H9 (cell line): ENCODE results near the gene YAE1. TPM values are rescaled to one million over a fixed set of nuclear protein-coding genes. Genes with fewer than 3 reads are reported as not detected.

Experiments used
- DNase-seq: peaks from one replicate; pipeline ENCODE4 v3.0.0-alpha.2; 2017
- H2AFZ ChIP-seq: one replicate; pipeline ENCODE4 v1.6.1; 2013; ENCODE audit warnings: mild to moderate bottlenecking, low read length, control low read depth, moderate library complexity
- H2AK5ac ChIP-seq: 2 replicates; pipeline ENCODE4 v1.6.1; 2013; ENCODE audit warnings: low read length, control low read depth, mixed read lengths; ENCODE audit not compliant: insufficient read length
- H2BK120ac ChIP-seq: one replicate; pipeline ENCODE4 v1.6.1; 2013; ENCODE audit warnings: low read depth, mild to moderate bottlenecking, low read length, control low read depth, inconsistent platforms; ENCODE audit not compliant: poor library complexity, severe bottlenecking
- H2BK12ac ChIP-seq: 2 replicates; pipeline ENCODE4 v1.6.1; 2013; ENCODE audit warnings: low read length, control low read depth, mixed read lengths, low read depth; ENCODE audit not compliant: insufficient read length
- H2BK15ac ChIP-seq: 2 replicates; pipeline ENCODE4 v1.6.1; 2013; ENCODE audit warnings: low read depth, low read length, control low read depth
- H2BK20ac ChIP-seq: one replicate; pipeline ENCODE4 v1.6.1; 2013; ENCODE audit warnings: low read depth, mild to moderate bottlenecking, low read length, control low read depth, inconsistent platforms; ENCODE audit not compliant: poor library complexity, severe bottlenecking
- H2BK5ac ChIP-seq: 2 replicates; pipeline ENCODE4 v1.6.1; 2013; ENCODE audit warnings: low read length, control low read depth, mixed read lengths; ENCODE audit not compliant: insufficient read length
- H3K14ac ChIP-seq: 2 replicates; pipeline ENCODE4 v1.6.1; 2013; ENCODE audit warnings: low read length, control low read depth; ENCODE audit not compliant: insufficient read depth
- H3K18ac ChIP-seq: 2 replicates; pipeline ENCODE4 v1.6.1; 2013; ENCODE audit warnings: low read depth, mild to moderate bottlenecking, mixed read lengths, low read length, control low read depth; ENCODE audit not compliant: insufficient read length
- H3K23ac ChIP-seq: 2 replicates; pipeline ENCODE4 v1.6.1; 2013; ENCODE audit warnings: low read length, control low read depth, mixed read lengths, low read depth; ENCODE audit not compliant: insufficient read length
- H3K23me2 ChIP-seq: 2 replicates; pipeline ENCODE4 v1.6.1; 2013; ENCODE audit warnings: low read depth, mild to moderate bottlenecking, mixed read lengths, low read length, control low read depth; ENCODE audit not compliant: insufficient read length, poor library complexity, severe bottlenecking
- H3K27ac ChIP-seq: 2 replicates; pipeline ENCODE4 v1.5.1; 2013; ENCODE audit warnings: low read length, control low read depth, mixed read lengths, low read depth; ENCODE audit not compliant: insufficient read length
- H3K27me3 ChIP-seq: 2 replicates; pipeline ENCODE4 v1.6.1; 2013; ENCODE audit warnings: low read length, control low read depth, inconsistent platforms; ENCODE audit not compliant: insufficient read depth
- H3K4ac ChIP-seq: 2 replicates; pipeline ENCODE4 v1.6.1; 2013; ENCODE audit warnings: low read depth, mild to moderate bottlenecking, control low read depth, inconsistent platforms, low read length, moderate library complexity
- H3K4me1 ChIP-seq: 2 replicates; pipeline ENCODE4 v1.6.1; 2013; ENCODE audit warnings: low read length, control low read depth, inconsistent platforms; ENCODE audit not compliant: insufficient read depth
- H3K4me2 ChIP-seq: 2 replicates; pipeline ENCODE4 v1.6.1; 2013; ENCODE audit warnings: low read length, control low read depth, mixed read lengths; ENCODE audit not compliant: insufficient read length, insufficient read depth
- H3K56ac ChIP-seq: 2 replicates; pipeline ENCODE4 v1.6.1; 2013; ENCODE audit warnings: low read depth, mild to moderate bottlenecking, mixed read lengths, low read length, control low read depth; ENCODE audit not compliant: insufficient read length
- H3K79me1 ChIP-seq: 2 replicates; pipeline ENCODE4 v1.6.1; 2013; ENCODE audit warnings: low read depth, mild to moderate bottlenecking, moderate library complexity, low read length, control low read depth, inconsistent platforms; ENCODE audit not compliant: insufficient read depth, poor library complexity, severe bottlenecking
- H3K79me2 ChIP-seq: 2 replicates; pipeline ENCODE4 v1.6.1; 2013; ENCODE audit warnings: low read length, control low read depth, inconsistent platforms; ENCODE audit not compliant: insufficient read depth
- H3K9ac ChIP-seq: 2 replicates; pipeline ENCODE4 v1.6.1; 2013; ENCODE audit warnings: low read length, control low read depth, mixed read lengths; ENCODE audit not compliant: insufficient read length; ENCODE audit errors: extremely low read depth
- H3K9me3 ChIP-seq: one replicate; pipeline ENCODE4 v1.6.1; 2013; ENCODE audit warnings: low read depth, low read length, inconsistent platforms; ENCODE audit not compliant: control insufficient read depth
- H3T11ph ChIP-seq: one replicate; pipeline ENCODE4 v1.6.1; 2013; ENCODE audit warnings: mild to moderate bottlenecking, low read length, control low read depth, inconsistent platforms
- H4K20me1 ChIP-seq: one replicate; pipeline ENCODE4 v1.6.1; 2013; ENCODE audit not compliant: control insufficient read depth, insufficient read length, insufficient read depth
- H4K5ac ChIP-seq: 2 replicates; pipeline ENCODE4 v1.6.1; 2013; ENCODE audit warnings: low read depth, mild to moderate bottlenecking, mixed read lengths, low read length, control low read depth; ENCODE audit not compliant: insufficient read length
- H4K8ac ChIP-seq: replicated peaks from 2 replicates; pipeline ENCODE4 v1.6.1; 2013; ENCODE audit warnings: low read length, control low read depth, mixed read lengths, low read depth; ENCODE audit not compliant: insufficient read length
- H4K91ac ChIP-seq: 2 replicates; pipeline ENCODE4 v1.6.1; 2013; ENCODE audit warnings: low read depth, mild to moderate bottlenecking, moderate library complexity, mixed read lengths, low read length, control low read depth; ENCODE audit not compliant: insufficient read length
- H3K27ac Mint-ChIP-seq, 3 experiments: 2 replicates in 2 of 3; 3 replicates in 1 of 3; pipeline ENCODE4 v1.8.0; 2020 to 2021; ENCODE audit warnings: mixed read lengths in 3 of 3, mild to moderate bottlenecking in 1 of 3, moderate library complexity in 1 of 3
- H3K27me3 Mint-ChIP-seq: 2 replicates; pipeline ENCODE4 v1.8.0; 2021; ENCODE audit warnings: low read depth, mild to moderate bottlenecking, moderate library complexity, mixed read lengths
- H3K36me3 Mint-ChIP-seq, 3 experiments: 2 replicates in 2 of 3; 3 replicates in 1 of 3; pipeline ENCODE4 v1.8.0; 2020 to 2021; ENCODE audit warnings: low read depth in 3 of 3, mixed read lengths in 3 of 3; ENCODE audit not compliant: insufficient read depth in 1 of 3
- H3K4me1 Mint-ChIP-seq, 2 experiments: 2 replicates each; pipeline ENCODE4 v1.8.0; 2020; ENCODE audit warnings: mixed read lengths in 2 of 2
- H3K4me3 Mint-ChIP-seq, 2 experiments: 2 replicates in 1 of 2; 3 replicates in 1 of 2; pipeline ENCODE4 v1.8.0; 2020 to 2021; ENCODE audit warnings: mild to moderate bottlenecking in 2 of 2, mixed read lengths in 2 of 2, moderate library complexity in 1 of 2
- H3K9me3 Mint-ChIP-seq, 2 experiments: 2 replicates in 1 of 2; 3 replicates in 1 of 2; pipeline ENCODE4 v1.8.0; 2020; ENCODE audit warnings: mild to moderate bottlenecking in 2 of 2, mixed read lengths in 2 of 2, moderate library complexity in 1 of 2
- WGBS: extraction: QIAGEN DNeasy Blood & Tissue Kit; methylation state at CpG from one replicate; pipeline ENCODE4 v1.1.7; 2013; ENCODE audit warnings: missing lambda C conversion rate, low lambda C conversion rate, mixed read lengths; ENCODE audit not compliant: insufficient read length; ENCODE audit errors: extremely low coverage; 5-methylcytosine and 5-hydroxymethylcytosine counted together
- total RNA-seq: library from RNA; stranded (reverse); gene quantifications from 2 replicates; pipeline ENCODE4 v1.2.1, GENCODE V29; 2021
- TF ChIP-seq, protein P1 (sequence below): fragments of 200-600 bp; sonication (generic); conservative IDR thresholded peaks from 3 replicates; pipeline ENCODE4 v1.8.0; 2021; ENCODE audit warnings: antibody characterized with exemption, mild to moderate bottlenecking

YAE1 gene
- total RNA-seq, 1 experiment from 2014 or later, result 28.8 TPM

DNA sequence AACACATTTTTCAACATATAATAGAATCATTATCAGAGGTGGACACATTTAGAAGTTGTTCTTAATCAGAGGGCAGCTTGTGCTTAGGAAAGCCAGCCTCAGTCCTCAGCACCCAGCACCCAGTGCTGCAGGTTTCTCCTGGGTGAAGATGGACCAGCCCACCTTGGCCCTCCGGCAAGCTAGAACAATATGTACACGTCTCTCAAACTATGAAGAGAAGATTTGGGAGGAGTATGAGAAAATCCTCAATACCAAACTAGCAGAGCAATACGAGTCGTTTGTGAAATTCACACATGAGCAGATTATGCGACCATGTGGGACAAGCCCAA lies 43.7 kb downstream of the YAE1 start:
- H2BK15ac ChIP-seq, result no peak overlapping the region
- no CpG with 5 or more reads among the region's 5 CpGs for WGBS

More for the DNA sequence above, 43.7 kb downstream of the YAE1 start:
- no peaks in the 10 kb centered on the region for H3K79me1 ChIP-seq
- Mint-ChIP-seq H3K4me1 (peaks cover 3 to 12% of the 10 kb centered on the region in 2 experiments), H3K27ac (no peak overlapping the region; a peak in 1 of 7 replicates), H3K36me3 (no peaks in the 10 kb centered on the region), H3K4me3 (peak overlapping the region; percentile 45 to 71), H3K9me3 (no peaks in the 10 kb centered on the region), H3K27me3 (peaks cover 21% of the 10 kb centered on the region)
- H2BK5ac ChIP-seq, result no peak overlapping the region
- H3K4me1 ChIP-seq, result no peaks in the 10 kb centered on the region; the same call in 1 of the 2 replicates
- no peak overlapping the region for H3K4ac ChIP-seq
- no peak overlapping the region for H2BK12ac ChIP-seq
- H3K27me3 ChIP-seq, result no peaks in the 10 kb centered on the region; the same call in 1 of the 2 replicates
- no peak overlapping the region for H3K56ac ChIP-seq
- no peak overlapping the region for H3T11ph ChIP-seq
- no peaks in the 10 kb centered on the region for H3K79me2 ChIP-seq
- no peak overlapping the region for H2BK20ac ChIP-seq
- no peak overlapping the region for H4K8ac ChIP-seq
- no peak for DNase-seq
- H3K23me2 ChIP-seq, result peaks cover 2% of the 10 kb centered on the region
- no peak overlapping the region for H2BK120ac ChIP-seq
- H3K27ac ChIP-seq, result no peak overlapping the region
- no peaks in the 10 kb centered on the region for H3K9me3 ChIP-seq
- no peak overlapping the region for H3K14ac ChIP-seq
- peak overlapping the region; percentile 9 for H3K9ac ChIP-seq
- H3K4me2 ChIP-seq, result peak overlapping the region; percentile 20
- no peaks in the 10 kb centered on the region for H4K20me1 ChIP-seq
- H4K5ac ChIP-seq, result no peak overlapping the region
- H3K23ac ChIP-seq, result no peak overlapping the region
- H3K18ac ChIP-seq, result no peak overlapping the region
- TF ChIP-seq, protein P1, sequence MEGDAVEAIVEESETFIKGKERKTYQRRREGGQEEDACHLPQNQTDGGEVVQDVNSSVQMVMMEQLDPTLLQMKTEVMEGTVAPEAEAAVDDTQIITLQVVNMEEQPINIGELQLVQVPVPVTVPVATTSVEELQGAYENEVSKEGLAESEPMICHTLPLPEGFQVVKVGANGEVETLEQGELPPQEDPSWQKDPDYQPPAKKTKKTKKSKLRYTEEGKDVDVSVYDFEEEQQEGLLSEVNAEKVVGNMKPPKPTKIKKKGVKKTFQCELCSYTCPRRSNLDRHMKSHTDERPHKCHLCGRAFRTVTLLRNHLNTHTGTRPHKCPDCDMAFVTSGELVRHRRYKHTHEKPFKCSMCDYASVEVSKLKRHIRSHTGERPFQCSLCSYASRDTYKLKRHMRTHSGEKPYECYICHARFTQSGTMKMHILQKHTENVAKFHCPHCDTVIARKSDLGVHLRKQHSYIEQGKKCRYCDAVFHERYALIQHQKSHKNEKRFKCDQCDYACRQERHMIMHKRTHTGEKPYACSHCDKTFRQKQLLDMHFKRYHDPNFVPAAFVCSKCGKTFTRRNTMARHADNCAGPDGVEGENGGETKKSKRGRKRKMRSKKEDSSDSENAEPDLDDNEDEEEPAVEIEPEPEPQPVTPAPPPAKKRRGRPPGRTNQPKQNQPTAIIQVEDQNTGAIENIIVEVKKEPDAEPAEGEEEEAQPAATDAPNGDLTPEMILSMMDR, result no peak; the same call in 2 of the 3 replicates
- H4K91ac ChIP-seq, result no peak overlapping the region
- no peak overlapping the region for H2AK5ac ChIP-seq
- H2AFZ ChIP-seq, result peak overlapping the region; percentile 93
